H9 (cell line): ENCODE data around the gene PAK6. TPM values are rescaled to one million over a fixed set of nuclear protein-coding genes. Genes with fewer than 3 reads are reported as not detected.
A peak's percentile ranks its signal among the peaks of the same experiment; 100 is the strongest.

Experiments
- DNase-seq: peaks from one replicate; pipeline ENCODE4 v3.0.0-alpha.2; 2017
- H2AFZ ChIP-seq: one replicate; pipeline ENCODE4 v1.6.1; 2013; ENCODE audit warnings: mild to moderate bottlenecking, low read length, control low read depth, moderate library complexity
- H2AK5ac ChIP-seq: 2 replicates; pipeline ENCODE4 v1.6.1; 2013; ENCODE audit warnings: low read length, control low read depth, mixed read lengths; ENCODE audit not compliant: insufficient read length
- H2BK120ac ChIP-seq: one replicate; pipeline ENCODE4 v1.6.1; 2013; ENCODE audit warnings: low read depth, mild to moderate bottlenecking, low read length, control low read depth, inconsistent platforms; ENCODE audit not compliant: poor library complexity, severe bottlenecking
- H2BK12ac ChIP-seq: 2 replicates; pipeline ENCODE4 v1.6.1; 2013; ENCODE audit warnings: low read length, control low read depth, mixed read lengths, low read depth; ENCODE audit not compliant: insufficient read length
- H2BK15ac ChIP-seq: 2 replicates; pipeline ENCODE4 v1.6.1; 2013; ENCODE audit warnings: low read depth, low read length, control low read depth
- H2BK20ac ChIP-seq: one replicate; pipeline ENCODE4 v1.6.1; 2013; ENCODE audit warnings: low read depth, mild to moderate bottlenecking, low read length, control low read depth, inconsistent platforms; ENCODE audit not compliant: poor library complexity, severe bottlenecking
- H2BK5ac ChIP-seq: 2 replicates; pipeline ENCODE4 v1.6.1; 2013; ENCODE audit warnings: low read length, control low read depth, mixed read lengths; ENCODE audit not compliant: insufficient read length
- H3K14ac ChIP-seq: 2 replicates; pipeline ENCODE4 v1.6.1; 2013; ENCODE audit warnings: low read length, control low read depth; ENCODE audit not compliant: insufficient read depth
- H3K18ac ChIP-seq: 2 replicates; pipeline ENCODE4 v1.6.1; 2013; ENCODE audit warnings: low read depth, mild to moderate bottlenecking, mixed read lengths, low read length, control low read depth; ENCODE audit not compliant: insufficient read length
- H3K23ac ChIP-seq: 2 replicates; pipeline ENCODE4 v1.6.1; 2013; ENCODE audit warnings: low read length, control low read depth, mixed read lengths, low read depth; ENCODE audit not compliant: insufficient read length
- H3K23me2 ChIP-seq: 2 replicates; pipeline ENCODE4 v1.6.1; 2013; ENCODE audit warnings: low read depth, mild to moderate bottlenecking, mixed read lengths, low read length, control low read depth; ENCODE audit not compliant: insufficient read length, poor library complexity, severe bottlenecking
- H3K27ac ChIP-seq: 2 replicates; pipeline ENCODE4 v1.5.1; 2013; ENCODE audit warnings: low read length, control low read depth, mixed read lengths, low read depth; ENCODE audit not compliant: insufficient read length
- H3K27me3 ChIP-seq: 2 replicates; pipeline ENCODE4 v1.6.1; 2013; ENCODE audit warnings: low read length, control low read depth, inconsistent platforms; ENCODE audit not compliant: insufficient read depth
- H3K4ac ChIP-seq: 2 replicates; pipeline ENCODE4 v1.6.1; 2013; ENCODE audit warnings: low read depth, mild to moderate bottlenecking, control low read depth, inconsistent platforms, low read length, moderate library complexity
- H3K4me1 ChIP-seq: 2 replicates; pipeline ENCODE4 v1.6.1; 2013; ENCODE audit warnings: low read length, control low read depth, inconsistent platforms; ENCODE audit not compliant: insufficient read depth
- H3K4me2 ChIP-seq: 2 replicates; pipeline ENCODE4 v1.6.1; 2013; ENCODE audit warnings: low read length, control low read depth, mixed read lengths; ENCODE audit not compliant: insufficient read length, insufficient read depth
- H3K56ac ChIP-seq: 2 replicates; pipeline ENCODE4 v1.6.1; 2013; ENCODE audit warnings: low read depth, mild to moderate bottlenecking, mixed read lengths, low read length, control low read depth; ENCODE audit not compliant: insufficient read length
- H3K79me1 ChIP-seq: 2 replicates; pipeline ENCODE4 v1.6.1; 2013; ENCODE audit warnings: low read depth, mild to moderate bottlenecking, moderate library complexity, low read length, control low read depth, inconsistent platforms; ENCODE audit not compliant: insufficient read depth, poor library complexity, severe bottlenecking
- H3K79me2 ChIP-seq: 2 replicates; pipeline ENCODE4 v1.6.1; 2013; ENCODE audit warnings: low read length, control low read depth, inconsistent platforms; ENCODE audit not compliant: insufficient read depth
- H3K9ac ChIP-seq: 2 replicates; pipeline ENCODE4 v1.6.1; 2013; ENCODE audit warnings: low read length, control low read depth, mixed read lengths; ENCODE audit not compliant: insufficient read length; ENCODE audit errors: extremely low read depth
- H3K9me3 ChIP-seq: one replicate; pipeline ENCODE4 v1.6.1; 2013; ENCODE audit warnings: low read depth, low read length, inconsistent platforms; ENCODE audit not compliant: control insufficient read depth
- H3T11ph ChIP-seq: one replicate; pipeline ENCODE4 v1.6.1; 2013; ENCODE audit warnings: mild to moderate bottlenecking, low read length, control low read depth, inconsistent platforms
- H4K20me1 ChIP-seq: one replicate; pipeline ENCODE4 v1.6.1; 2013; ENCODE audit not compliant: control insufficient read depth, insufficient read length, insufficient read depth
- H4K5ac ChIP-seq: 2 replicates; pipeline ENCODE4 v1.6.1; 2013; ENCODE audit warnings: low read depth, mild to moderate bottlenecking, mixed read lengths, low read length, control low read depth; ENCODE audit not compliant: insufficient read length
- H4K8ac ChIP-seq: replicated peaks from 2 replicates; pipeline ENCODE4 v1.6.1; 2013; ENCODE audit warnings: low read length, control low read depth, mixed read lengths, low read depth; ENCODE audit not compliant: insufficient read length
- H4K91ac ChIP-seq: 2 replicates; pipeline ENCODE4 v1.6.1; 2013; ENCODE audit warnings: low read depth, mild to moderate bottlenecking, moderate library complexity, mixed read lengths, low read length, control low read depth; ENCODE audit not compliant: insufficient read length
- H3K27ac Mint-ChIP-seq, 3 experiments: 2 replicates in 2 of 3; 3 replicates in 1 of 3; pipeline ENCODE4 v1.8.0; 2020 to 2021; ENCODE audit warnings: mixed read lengths in 3 of 3, mild to moderate bottlenecking in 1 of 3, moderate library complexity in 1 of 3
- H3K27me3 Mint-ChIP-seq: 2 replicates; pipeline ENCODE4 v1.8.0; 2021; ENCODE audit warnings: low read depth, mild to moderate bottlenecking, moderate library complexity, mixed read lengths
- H3K36me3 Mint-ChIP-seq, 3 experiments: 2 replicates in 2 of 3; 3 replicates in 1 of 3; pipeline ENCODE4 v1.8.0; 2020 to 2021; ENCODE audit warnings: low read depth in 3 of 3, mixed read lengths in 3 of 3; ENCODE audit not compliant: insufficient read depth in 1 of 3
- H3K4me1 Mint-ChIP-seq, 2 experiments: 2 replicates each; pipeline ENCODE4 v1.8.0; 2020; ENCODE audit warnings: mixed read lengths in 2 of 2
- H3K4me3 Mint-ChIP-seq, 2 experiments: 2 replicates in 1 of 2; 3 replicates in 1 of 2; pipeline ENCODE4 v1.8.0; 2020 to 2021; ENCODE audit warnings: mild to moderate bottlenecking in 2 of 2, mixed read lengths in 2 of 2, moderate library complexity in 1 of 2
- H3K9me3 Mint-ChIP-seq, 2 experiments: 2 replicates in 1 of 2; 3 replicates in 1 of 2; pipeline ENCODE4 v1.8.0; 2020; ENCODE audit warnings: mild to moderate bottlenecking in 2 of 2, mixed read lengths in 2 of 2, moderate library complexity in 1 of 2
- CTCF ChIP-seq: fragments of 200-600 bp; sonication (generic); conservative IDR thresholded peaks from 3 replicates; pipeline ENCODE4 v1.8.0; 2021; ENCODE audit warnings: antibody characterized with exemption, mild to moderate bottlenecking
- WGBS: extraction: QIAGEN DNeasy Blood & Tissue Kit; methylation state at CpG from one replicate; pipeline ENCODE4 v1.1.7; 2013; ENCODE audit warnings: missing lambda C conversion rate, low lambda C conversion rate, mixed read lengths; ENCODE audit not compliant: insufficient read length; ENCODE audit errors: extremely low coverage; 5-methylcytosine and 5-hydroxymethylcytosine counted together
- total RNA-seq: library from RNA; stranded (reverse); gene quantifications from 2 replicates; pipeline ENCODE4 v1.2.1, GENCODE V29; 2021

The PAK6 gene
- total RNA-seq, 1 experiment from 2014 or later = 7.4 TPM

- no peak overlapping the region for H3K4ac ChIP-seq
- no peak overlapping the region for H4K5ac ChIP-seq
- no peaks in the 10 kb centered on the region for H4K20me1 ChIP-seq
- no peak overlapping the region for H3K14ac ChIP-seq
- H2BK12ac ChIP-seq = no peak overlapping the region
- no peak for TF ChIP-seq CTCF
- no peak overlapping the region for H2AFZ ChIP-seq
- H3K79me1 ChIP-seq = no peaks in the 10 kb centered on the region
- peaks cover 18 to 23% of the 10 kb centered on the region in 2 experiments for H3K4me1 Mint-ChIP-seq
- H3K56ac ChIP-seq = no peak overlapping the region
- H3K9me3 ChIP-seq = no peaks in the 10 kb centered on the region
- H3K4me1 ChIP-seq = no peaks in the 10 kb centered on the region
- peak; percentile 23 for DNase-seq
- peaks cover 9% of the 10 kb centered on the region for H3K23me2 ChIP-seq
- H2BK20ac ChIP-seq = no peak overlapping the region
- H2BK15ac ChIP-seq = no peak overlapping the region
- no peaks in the 10 kb centered on the region for H3K79me2 ChIP-seq
- no peak overlapping the region for H2BK120ac ChIP-seq
- WGBS = no CpG with 5 or more reads among the region's 17 CpGs
- no peak overlapping the region for H3K27ac ChIP-seq
- no peak overlapping the region for H3K9ac ChIP-seq
- no peak overlapping the region for H3T11ph ChIP-seq
- H2BK5ac ChIP-seq = no peak overlapping the region
- H3K4me3 Mint-ChIP-seq = no peak overlapping the region
- H4K91ac ChIP-seq = no peak overlapping the region
- no peaks in the 10 kb centered on the region for H3K9me3 Mint-ChIP-seq
- H3K27me3 ChIP-seq = peaks cover 9% of the 10 kb centered on the region; the same call in 1 of the 2 replicates
- no peak overlapping the region for H3K18ac ChIP-seq
- no peak overlapping the region for H3K4me2 ChIP-seq
- no peak overlapping the region for H4K8ac ChIP-seq
- H3K36me3 Mint-ChIP-seq = no peaks in the 10 kb centered on the region
- no peak overlapping the region; a peak in 1 of 7 replicates for H3K27ac Mint-ChIP-seq
- peaks cover 32% of the 10 kb centered on the region for H3K27me3 Mint-ChIP-seq
- no peak overlapping the region for H2AK5ac ChIP-seq
- H3K23ac ChIP-seq = no peak overlapping the region
These were observed 9.3 kb downstream of the PAK6 start for GRCh38 chr15:40248006-40248783.
